Epidermal melanocyte (primary cell): ENCODE results near the gene TAF4.
A peak's percentile ranks its signal among the peaks of the same experiment; 100 is the strongest.

ENCODE experiments used
- DNase-seq: peaks from one replicate; pipeline ENCODE4 v3.0.0; 2011; ENCODE audit warnings: low spot score; ENCODE audit not compliant: insufficient read length

Gene TAF4

GRCh38 chr20:62022575-62023139, 43.0 kb downstream of the TAF4 start:
- no peak for DNase-seq

- DNase-seq: no peak
Measured at GRCh38 chr20:62021793-62022385, 43.8 kb downstream of the TAF4 start.

- DNase-seq: no peak
Measured at GRCh38 chr20:62020935-62021701, 44.6 kb downstream of the TAF4 start.

GRCh38 chr20:62019881-62020492, 45.7 kb downstream of the TAF4 start:
- DNase-seq: no peak

GRCh38 chr20:62019144-62019805, 46.4 kb downstream of the TAF4 start:
- no peak for DNase-seq

- DNase-seq: no peak
Measured at GRCh38 chr20:62018437-62019143, 47.1 kb downstream of the TAF4 start.

GRCh38 chr20:62015540-62016288, 50.0 kb downstream of the TAF4 start:
- DNase-seq: no peak

- DNase-seq: no peak
Measured at GRCh38 chr20:62014889-62015537, 50.7 kb downstream of the TAF4 start.

- no peak for DNase-seq
Measured at GRCh38 chr20:62014488-62014775, 51.2 kb downstream of the TAF4 start.

GRCh38 chr20:62012631-62013030, 53.0 kb downstream of the TAF4 start:
- no peak for DNase-seq

GRCh38 chr20:62011938-62012534, 53.6 kb downstream of the TAF4 start:
- no peak for DNase-seq

GRCh38 chr20:62011403-62011790, 54.3 kb downstream of the TAF4 start:
- no peak for DNase-seq

GRCh38 chr20:62010551-62011402, 54.9 kb downstream of the TAF4 start:
- peak; percentile 76 for DNase-seq

GRCh38 chr20:62009869-62010445, 55.7 kb downstream of the TAF4 start:
- no peak for DNase-seq

- no peak for DNase-seq
Measured at GRCh38 chr20:62009322-62009721, 56.4 kb downstream of the TAF4 start.

- no peak for DNase-seq
Measured at GRCh38 chr20:62008643-62009183, 57.0 kb downstream of the TAF4 start.

GRCh38 chr20:62007127-62007647, 58.5 kb downstream of the TAF4 start:
- DNase-seq: no peak

- no peak for DNase-seq
Measured at GRCh38 chr20:62006482-62006881, 59.2 kb downstream of the TAF4 start.
